ENCODE measurements around the gene PHEX. TPM values are rescaled to one million over a fixed set of nuclear protein-coding genes. Genes with fewer than 3 reads are reported as not detected.

Gene PHEX
- polyA plus RNA-seq, 3 donors = 0.03 TPM; not detected in 2

DNA sequence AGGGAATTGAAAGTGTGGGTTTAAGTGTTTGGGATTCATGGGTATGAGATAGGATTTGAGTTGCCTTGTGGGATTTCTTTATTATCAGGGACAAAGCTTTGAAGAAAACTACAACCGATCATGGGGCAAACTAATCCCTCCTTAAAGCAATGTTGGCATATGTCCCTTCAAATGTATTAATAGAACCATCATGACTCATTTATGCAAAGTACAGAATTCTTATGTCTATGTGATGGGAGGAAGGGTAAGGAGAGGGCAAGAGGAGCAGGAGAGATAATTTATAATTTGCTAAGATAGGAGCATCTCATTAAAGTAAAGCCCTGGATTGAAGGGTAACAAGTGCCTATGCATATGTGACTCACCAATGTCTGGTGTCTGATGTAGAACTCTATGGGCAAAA is 94.2 kb downstream of the PHEX start:
- Histone ChIP-seq H3K9me3 (replicated peaks in 1 of 2; ENCODE audit: control insufficient read depth in 1 of 2, insufficient read depth in 1 of 2, low read length in 2 of 2) (no peaks in the 10 kb centered on the region), H3K27ac (ENCODE audit: low read depth in 1 of 2, low read length in 2 of 2) (no peak overlapping the region), H3K27me3 (ENCODE audit: control insufficient read depth in 2 of 2, insufficient read depth in 2 of 2, low read length in 2 of 2) (peaks cover 0 to 2% of the 10 kb centered on the region in 2 donors), H3K79me2 (ENCODE audit: insufficient read depth, low read length) (no peaks in the 10 kb centered on the region), H4K20me1 (ENCODE audit: insufficient read depth, low read length) (no peaks in the 10 kb centered on the region), H2AFZ (ENCODE audit: insufficient read depth, low read depth, low read length, poor library complexity, severe bottlenecking) (no peak overlapping the region), H3K36me3 (replicated peaks in 1 of 2; ENCODE audit: control insufficient read depth in 1 of 2, insufficient read depth in 2 of 2, low read length in 2 of 2) (no peaks in the 10 kb centered on the region), H3K4me1 (ENCODE audit: control insufficient read depth in 1 of 2, insufficient read depth in 2 of 2, low read length in 2 of 2) (no peaks in the 10 kb centered on the region), H3K4me2 (replicated peaks; ENCODE audit: extremely low read depth, low read length, poor library complexity, severe bottlenecking) (no peak overlapping the region), H3K4me3 (replicated peaks in 1 of 3; ENCODE audit: low read depth in 2 of 3, low read length in 3 of 3) (no peak overlapping the region), H3K9ac (ENCODE audit: insufficient read depth, low read length, poor library complexity, severe bottlenecking) (no peak overlapping the region)
- Mint-ChIP-seq H3K36me3 (no peaks in the 10 kb centered on the region), H3K9me3 (no peaks in the 10 kb centered on the region), H3K27me3 (ENCODE audit: low read depth in 3 of 3) (peaks cover 3 to 18% (median 5%) of the 10 kb centered on the region in 3 donors), H3K27ac (no peak overlapping the region), H3K4me3 (no peak overlapping the region), H3K4me1 (no peaks in the 10 kb centered on the region)
- no CpG with 5 or more reads among the region's 1 CpG for WGBS (ENCODE audit: insufficient coverage)
- TF ChIP-seq, protein P1, sequence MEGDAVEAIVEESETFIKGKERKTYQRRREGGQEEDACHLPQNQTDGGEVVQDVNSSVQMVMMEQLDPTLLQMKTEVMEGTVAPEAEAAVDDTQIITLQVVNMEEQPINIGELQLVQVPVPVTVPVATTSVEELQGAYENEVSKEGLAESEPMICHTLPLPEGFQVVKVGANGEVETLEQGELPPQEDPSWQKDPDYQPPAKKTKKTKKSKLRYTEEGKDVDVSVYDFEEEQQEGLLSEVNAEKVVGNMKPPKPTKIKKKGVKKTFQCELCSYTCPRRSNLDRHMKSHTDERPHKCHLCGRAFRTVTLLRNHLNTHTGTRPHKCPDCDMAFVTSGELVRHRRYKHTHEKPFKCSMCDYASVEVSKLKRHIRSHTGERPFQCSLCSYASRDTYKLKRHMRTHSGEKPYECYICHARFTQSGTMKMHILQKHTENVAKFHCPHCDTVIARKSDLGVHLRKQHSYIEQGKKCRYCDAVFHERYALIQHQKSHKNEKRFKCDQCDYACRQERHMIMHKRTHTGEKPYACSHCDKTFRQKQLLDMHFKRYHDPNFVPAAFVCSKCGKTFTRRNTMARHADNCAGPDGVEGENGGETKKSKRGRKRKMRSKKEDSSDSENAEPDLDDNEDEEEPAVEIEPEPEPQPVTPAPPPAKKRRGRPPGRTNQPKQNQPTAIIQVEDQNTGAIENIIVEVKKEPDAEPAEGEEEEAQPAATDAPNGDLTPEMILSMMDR (IDR thresholded peaks at IDR 0.05) = no peak
- intact Hi-C loops (cut with micrococcal nuclease) = no loop called here
- DNase-seq = no peak

GRCh38 chrX:22128961-22129360 is 96.8 kb downstream of the PHEX start:
- Histone ChIP-seq H3K27ac (ENCODE audit: low read depth in 1 of 2, low read length in 2 of 2) (no peak overlapping the region), H3K9me3 (replicated peaks in 1 of 2; ENCODE audit: control insufficient read depth in 1 of 2, insufficient read depth in 1 of 2, low read length in 2 of 2) (no peaks in the 10 kb centered on the region), H4K20me1 (ENCODE audit: insufficient read depth, low read length) (no peaks in the 10 kb centered on the region), H3K79me2 (ENCODE audit: insufficient read depth, low read length) (no peaks in the 10 kb centered on the region), H3K9ac (ENCODE audit: insufficient read depth, low read length, poor library complexity, severe bottlenecking) (no peak overlapping the region), H3K27me3 (ENCODE audit: control insufficient read depth in 2 of 2, insufficient read depth in 2 of 2, low read length in 2 of 2) (no peaks in the 10 kb centered on the region), H3K4me2 (replicated peaks; ENCODE audit: extremely low read depth, low read length, poor library complexity, severe bottlenecking) (no peak overlapping the region), H3K4me1 (ENCODE audit: control insufficient read depth in 1 of 2, insufficient read depth in 2 of 2, low read length in 2 of 2) (no peaks in the 10 kb centered on the region), H3K36me3 (replicated peaks in 1 of 2; ENCODE audit: control insufficient read depth in 1 of 2, insufficient read depth in 2 of 2, low read length in 2 of 2) (no peaks in the 10 kb centered on the region), H3K4me3 (replicated peaks in 1 of 3; ENCODE audit: low read depth in 2 of 3, low read length in 3 of 3) (no peak overlapping the region), H2AFZ (ENCODE audit: insufficient read depth, low read depth, low read length, poor library complexity, severe bottlenecking) (no peak overlapping the region)
- H3K27ac Mint-ChIP-seq = no peak overlapping the region
- H3K4me1 Mint-ChIP-seq = no peaks in the 10 kb centered on the region
- no CpG with 5 or more reads among the region's 4 CpGs for WGBS (ENCODE audit: insufficient coverage)
- H3K27me3 Mint-ChIP-seq (ENCODE audit: low read depth in 3 of 3) = peaks cover 3 to 16% (median 5%) of the 10 kb centered on the region in 3 donors
- TF ChIP-seq, protein P1 (IDR thresholded peaks at IDR 0.05) = no peak
- no peaks in the 10 kb centered on the region for H3K9me3 Mint-ChIP-seq
- DNase-seq = no peak
- no peak overlapping the region for H3K4me3 Mint-ChIP-seq
- intact Hi-C loops (cut with micrococcal nuclease) = no loop called here
- H3K36me3 Mint-ChIP-seq = no peaks in the 10 kb centered on the region
